Pancreas (tissue), 10 donors: ENCODE measurements around the gene OGFRL1. TPM values are rescaled to one million over a fixed set of nuclear protein-coding genes. Genes with fewer than 3 reads are reported as not detected.

ENCODE experiments used
- ATAC-seq, 4 donors: fragments of 200-7000 bp; cut with Tn5 transposase; one replicate each; pipeline versions ENCODE4 v1.8.0 to v1.9.1; 2020; ENCODE audit warnings: mild to moderate bottlenecking in 4 of 4, moderate library complexity in 4 of 4
- DNase-seq, 6 donors: peaks; one replicate each; pipeline ENCODE4 v3.0.0-alpha.2; 2020
- FAIRE-seq: peaks from 2 replicates; lab custom pipeline; 2012; peaks lifted over from hg19 to GRCh38; lab: Jason Lieb, UNC
- H3K27ac ChIP-seq, 4 donors: fragments of 200-600 bp; sonication (generic); 1 replicate in 3 of 4; 2 replicates in 1 of 4; pipeline versions ENCODE4 v1.5.0 to v1.8.0; 2020
- H3K27me3 ChIP-seq, 4 donors: fragments of 200-600 bp; one replicate each; pipeline ENCODE4 v1.8.0; 2021
- H3K36me3 ChIP-seq, 3 donors: fragments of 200-600 bp; sonication (generic) in 1 of 3; one replicate each; pipeline versions ENCODE4 v1.5.0 to v1.8.0; 2020 to 2021
- H3K4me1 ChIP-seq, 3 donors: fragments of 200-600 bp; one replicate each; pipeline ENCODE4 v1.8.0; 2021
- H3K4me3 ChIP-seq, 4 donors: fragments of 200-600 bp; sonication (generic) in 2 of 4; one replicate each; pipeline versions ENCODE4 v1.5.0 to v1.8.0; 2020 to 2021
- H3K9me3 ChIP-seq, 4 donors: fragments of 200-600 bp; one replicate each; pipeline ENCODE4 v1.8.0; 2021
- WGBS, 2 donors: extraction: QIAGEN DNeasy Blood & Tissue Kit; methylation state at CpG; one replicate each; pipeline ENCODE4 v1.1.7; 2013; 5-methylcytosine and 5-hydroxymethylcytosine counted together
- intact Hi-C, 3 donors: fragments of 100-400 bp; cut with DNase I; formaldehyde crosslinking; loops; one replicate each; pipeline versions ENCODE4 v1.11.1 to v1.14.2; 2022
- polyA plus RNA-seq, 2 donors: library from polyadenylated mRNA; stranded (reverse); fragments of 200-250 nt; gene quantifications; one replicate each; pipeline ENCODE4 v1.2.3, GENCODE V29; 2013
- total RNA-seq, 6 donors: library from RNA; stranded (reverse); fragmentation: NEBNext Ultra II Directional in 4 of 6; extraction: Animal tissue kit (Norgen Biotek cat#: 25700) in 4 of 6; gene quantifications; one replicate each; pipeline versions ENCODE4 v1.2.1 to v1.2.4, GENCODE V29; 2021 to 2023
- TF ChIP-seq, protein P1 (sequence below), 4 donors: fragments of 200-600 bp; sonication (generic) in 3 of 4; IDR thresholded peaks; one replicate each; pipeline versions ENCODE4 v1.5.0 to v1.8.0; 2021; ENCODE audit warnings: antibody characterized with exemption in 4 of 4
- donor health status: healthy with polysubstance abuse.
- donor health status: DM: no; HTN: no; CAD: no; lungs with moderate emphysema.
- donor health status: DM: no; HTN: no; CAD: no.
- donor health status: control.
- donor health status: control.
- donor health status: Bipolar disorder and iron deficiency.
- donor health status: DM: yes; HTN: yes; CAD: no.
- donor health status: DM: no; HTN: no; CAD: no.
- donor health status: DM: no; HTN: no; CAD: no.
- donor health status: DM: yes; HTN: yes; CAD: no.

OGFRL1 gene
- total and polyA plus RNA-seq, 8 donors, result 3.3 to 10.8 (median 4.3) TPM

DNA sequence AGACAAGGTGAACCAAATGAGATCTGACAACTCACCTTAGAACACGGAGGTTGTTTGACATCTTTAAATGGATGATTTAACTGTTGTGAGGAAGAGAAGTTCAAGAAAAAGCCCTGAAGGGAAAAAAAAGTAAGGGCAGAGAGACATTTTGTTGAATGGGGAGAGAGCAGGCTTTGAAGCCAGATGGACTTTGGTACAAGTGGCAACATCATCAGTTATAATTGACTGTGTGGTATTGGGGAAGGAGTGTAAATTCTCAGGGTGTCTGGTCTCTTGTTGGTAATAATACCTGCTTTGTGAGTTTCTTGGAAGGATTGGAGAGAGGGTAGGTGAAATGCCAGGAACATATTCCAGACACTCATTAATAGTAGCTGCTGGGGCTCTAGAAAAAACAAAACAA, 21.6 kb downstream of the OGFRL1 start:
- 32 to 33% methylated on average over 1 of the region's 1 CpG for WGBS, 2 donors
- Histone ChIP-seq H3K27me3 (no peaks in the 10 kb centered on the region), H3K27ac (no peak overlapping the region), H3K36me3 (no peaks in the 10 kb centered on the region), H3K4me3 (no peak overlapping the region), H3K9me3 (no peaks in the 10 kb centered on the region), H3K4me1 (no peaks in the 10 kb centered on the region)
- ATAC-seq (no peak), DNase-seq (no peak), FAIRE-seq (no peak)
- intact Hi-C loops, result no loop called here
- TF ChIP-seq, protein P1, sequence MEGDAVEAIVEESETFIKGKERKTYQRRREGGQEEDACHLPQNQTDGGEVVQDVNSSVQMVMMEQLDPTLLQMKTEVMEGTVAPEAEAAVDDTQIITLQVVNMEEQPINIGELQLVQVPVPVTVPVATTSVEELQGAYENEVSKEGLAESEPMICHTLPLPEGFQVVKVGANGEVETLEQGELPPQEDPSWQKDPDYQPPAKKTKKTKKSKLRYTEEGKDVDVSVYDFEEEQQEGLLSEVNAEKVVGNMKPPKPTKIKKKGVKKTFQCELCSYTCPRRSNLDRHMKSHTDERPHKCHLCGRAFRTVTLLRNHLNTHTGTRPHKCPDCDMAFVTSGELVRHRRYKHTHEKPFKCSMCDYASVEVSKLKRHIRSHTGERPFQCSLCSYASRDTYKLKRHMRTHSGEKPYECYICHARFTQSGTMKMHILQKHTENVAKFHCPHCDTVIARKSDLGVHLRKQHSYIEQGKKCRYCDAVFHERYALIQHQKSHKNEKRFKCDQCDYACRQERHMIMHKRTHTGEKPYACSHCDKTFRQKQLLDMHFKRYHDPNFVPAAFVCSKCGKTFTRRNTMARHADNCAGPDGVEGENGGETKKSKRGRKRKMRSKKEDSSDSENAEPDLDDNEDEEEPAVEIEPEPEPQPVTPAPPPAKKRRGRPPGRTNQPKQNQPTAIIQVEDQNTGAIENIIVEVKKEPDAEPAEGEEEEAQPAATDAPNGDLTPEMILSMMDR (IDR thresholded peaks at IDR 0.05), result no peak

DNA sequence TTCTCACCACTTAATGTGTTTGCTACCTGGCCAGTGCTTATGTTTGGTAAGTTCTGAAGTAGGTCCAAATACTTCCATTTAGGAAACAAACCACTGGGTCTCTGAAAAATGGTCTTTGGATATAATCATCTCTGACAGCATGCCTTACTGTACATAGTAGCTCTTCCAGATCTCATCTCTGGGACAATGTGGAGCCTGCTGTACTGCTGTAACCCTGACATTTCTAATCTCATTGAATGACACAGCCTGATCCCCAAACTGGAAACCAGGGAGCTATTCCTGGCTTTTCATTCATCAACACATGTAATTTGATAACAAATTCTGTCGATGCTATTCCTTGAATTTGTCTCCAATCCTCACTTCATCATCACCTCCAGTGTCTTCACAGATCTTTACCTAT, 23.5 kb downstream of the OGFRL1 start:
- TF ChIP-seq, protein P1 (IDR thresholded peaks at IDR 0.05), result no peak
- no peaks in the 10 kb centered on the region for H3K9me3 ChIP-seq
- H3K4me3 ChIP-seq, result no peak overlapping the region
- ATAC-seq (no peak), DNase-seq (no peak), FAIRE-seq (no peak)
- 80 to 83% methylated on average over 1 of the region's 1 CpG for WGBS, 2 donors
- no peaks in the 10 kb centered on the region for H3K36me3 ChIP-seq
- H3K27ac ChIP-seq, result no peak overlapping the region
- intact Hi-C loops, result no loop called here
- H3K27me3 ChIP-seq, result no peaks in the 10 kb centered on the region
- H3K4me1 ChIP-seq, result no peaks in the 10 kb centered on the region

DNA sequence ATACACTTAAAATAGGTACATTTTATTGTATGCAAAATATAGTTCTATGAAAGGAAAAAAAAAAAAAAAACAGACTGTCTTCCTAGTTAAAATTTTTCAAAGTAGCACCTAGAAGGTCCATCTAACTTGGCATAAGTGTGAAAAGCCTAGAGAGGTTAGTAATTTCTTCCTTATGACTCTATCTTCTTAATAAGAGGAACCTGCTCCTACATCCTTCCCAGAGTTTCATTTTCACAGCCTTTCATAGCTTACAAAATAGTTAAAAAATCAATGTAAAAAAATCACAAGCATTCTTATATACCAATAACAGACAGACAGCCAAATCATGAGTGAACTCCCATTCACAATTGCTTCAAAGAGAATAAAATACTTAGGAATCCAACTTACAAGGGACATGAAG, 28.8 kb downstream of the OGFRL1 start:
- DNase-seq (no peak), ATAC-seq (no peak), FAIRE-seq (no peak)
- TF ChIP-seq, protein P1 (IDR thresholded peaks at IDR 0.05), result no peak
- Histone ChIP-seq H3K9me3 (no peaks in the 10 kb centered on the region), H3K36me3 (no peaks in the 10 kb centered on the region), H3K27me3 (no peaks in the 10 kb centered on the region), H3K4me1 (no peaks in the 10 kb centered on the region), H3K27ac (no peak overlapping the region), H3K4me3 (no peak overlapping the region)
- intact Hi-C loops, result no loop called here

DNA sequence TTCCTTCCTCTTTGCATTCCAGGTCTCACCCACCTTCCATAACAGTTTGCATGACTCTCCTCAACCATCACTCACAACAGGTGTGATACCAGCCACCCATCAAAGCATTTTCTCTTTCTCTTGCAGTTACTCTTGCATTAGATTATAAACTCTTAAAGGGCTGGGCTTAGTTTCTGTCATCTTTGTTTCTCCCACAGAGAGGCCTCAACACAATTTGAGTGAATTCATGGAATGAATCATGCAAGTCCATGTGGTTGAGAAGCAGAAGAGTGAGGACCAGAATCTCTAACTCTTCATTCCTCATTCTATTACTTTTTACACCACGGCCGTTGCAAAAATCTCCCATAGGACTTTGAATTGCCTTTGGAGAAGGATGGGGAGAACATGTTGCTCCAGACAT, 31.4 kb downstream of the OGFRL1 start:
- ATAC-seq (no peak), FAIRE-seq (no peak), DNase-seq (no peak)
- Histone ChIP-seq H3K36me3 (no peaks in the 10 kb centered on the region), H3K27ac (no peak overlapping the region), H3K4me1 (peaks cover 0 to 7% (median 0%) of the 10 kb centered on the region in 3 donors), H3K9me3 (no peaks in the 10 kb centered on the region), H3K27me3 (no peaks in the 10 kb centered on the region), H3K4me3 (no peak overlapping the region)
- 64 to 70% methylated on average over 2 of the region's 2 CpGs for WGBS, 2 donors
- intact Hi-C loops, result no loop called here
- TF ChIP-seq, protein P1 (IDR thresholded peaks at IDR 0.05), result no peak

DNA sequence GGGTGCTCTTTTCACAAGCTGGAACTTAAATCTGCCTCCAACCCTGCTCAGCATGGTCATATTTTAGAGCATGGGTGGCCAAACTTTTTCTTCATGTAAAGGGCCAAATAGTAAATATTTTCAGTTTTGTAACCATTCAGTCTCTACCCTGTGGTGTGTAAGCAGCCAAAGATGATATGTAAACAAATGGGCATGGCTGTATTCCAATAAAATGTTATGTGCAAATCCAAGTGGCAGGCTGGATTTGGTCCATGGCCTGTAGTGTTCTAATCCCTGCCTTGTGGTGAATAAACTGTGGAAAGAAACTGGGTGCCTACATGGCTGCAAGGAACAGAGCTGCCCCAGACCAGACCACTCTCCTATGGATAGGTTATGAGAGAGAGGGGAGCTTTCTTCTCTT, 32.7 kb downstream of the OGFRL1 start:
- Histone ChIP-seq H3K9me3 (no peaks in the 10 kb centered on the region), H3K4me3 (no peak overlapping the region), H3K27ac (no peak overlapping the region), H3K36me3 (no peaks in the 10 kb centered on the region), H3K27me3 (no peaks in the 10 kb centered on the region), H3K4me1 (peaks cover 0 to 7% (median 0%) of the 10 kb centered on the region in 3 donors)
- peak; percentile 40 to 77 (median 53) for ATAC-seq
- TF ChIP-seq, protein P1 (IDR thresholded peaks at IDR 0.05), result no peak
- DNase-seq, result peak in 1 of 6 donors; percentile 19
- intact Hi-C loops, result no loop called here
- FAIRE-seq, result no peak
